GM19239 (cell line): ENCODE data around the gene TTC7B.

Experiments used
- DNase-seq: peaks from one replicate; pipeline ENCODE4 v3.0.0; 2011; ENCODE audit warnings: low spot score; ENCODE audit not compliant: insufficient read length
- FAIRE-seq: peaks from 2 replicates; lab custom pipeline; 2011; peaks lifted over from hg19 to GRCh38; lab: Jason Lieb, UNC

Gene TTC7B

GRCh38 chr14:90556666-90557450, 259.4 kb downstream of the TTC7B start:
- no peak for DNase-seq
- FAIRE-seq = no peak

- FAIRE-seq (no peak), DNase-seq (no peak)
Observed at GRCh38 chr14:90556012-90556477, 260.2 kb downstream of the TTC7B start.

GRCh38 chr14:90555126-90556011, 260.9 kb downstream of the TTC7B start:
- no peak for DNase-seq
- FAIRE-seq = no peak

- FAIRE-seq = no peak
- DNase-seq = no peak
Observed at GRCh38 chr14:90554341-90554740, 261.9 kb downstream of the TTC7B start.

GRCh38 chr14:90553921-90554336, 262.3 kb downstream of the TTC7B start:
- no peak for DNase-seq
- no peak for FAIRE-seq

- FAIRE-seq (no peak), DNase-seq (no peak)
Observed at GRCh38 chr14:90553298-90553920, 262.8 kb downstream of the TTC7B start.

- FAIRE-seq (no peak), DNase-seq (no peak)
Observed at GRCh38 chr14:90552465-90553297, 263.5 kb downstream of the TTC7B start.

GRCh38 chr14:90551733-90552464, 264.3 kb downstream of the TTC7B start:
- FAIRE-seq = no peak
- DNase-seq = no peak

GRCh38 chr14:90551070-90551704, 265.0 kb downstream of the TTC7B start:
- DNase-seq (no peak), FAIRE-seq (no peak)

- FAIRE-seq (no peak), DNase-seq (no peak)
Observed at GRCh38 chr14:90549794-90550641, 266.2 kb downstream of the TTC7B start.

- DNase-seq (no peak), FAIRE-seq (no peak)
Observed at GRCh38 chr14:90548455-90548854, 267.8 kb downstream of the TTC7B start.

- FAIRE-seq (no peak), DNase-seq (no peak)
Observed at GRCh38 chr14:90547968-90548367, 268.3 kb downstream of the TTC7B start.

GRCh38 chr14:90547250-90547649, 269.0 kb downstream of the TTC7B start:
- DNase-seq = no peak
- no peak for FAIRE-seq

GRCh38 chr14:90546767-90547166, 269.5 kb downstream of the TTC7B start:
- DNase-seq (no peak), FAIRE-seq (no peak)

- DNase-seq = no peak
Observed at GRCh38 chr14:90545966-90546751, 270.1 kb downstream of the TTC7B start.

GRCh38 chr14:90545382-90545781, 270.8 kb downstream of the TTC7B start:
- DNase-seq (no peak), FAIRE-seq (no peak)

More at GRCh38 chr14:90545966-90546751, 270.1 kb downstream of the TTC7B start:
- no peak for FAIRE-seq

GRCh38 chr14:90544971-90545370, 271.3 kb downstream of the TTC7B start:
- DNase-seq = no peak

More at GRCh38 chr14:90544971-90545370, 271.3 kb downstream of the TTC7B start:
- FAIRE-seq = no peak
